ENCODE results near the gene USF2. TPM values are rescaled to one million over a fixed set of nuclear protein-coding genes. Genes with fewer than 3 reads are reported as not detected.

USF2 gene
- polyA plus RNA-seq, 1 of the 3 experiments (the other 2 are of a cell fraction), result 102 TPM

GRCh38 chr19:35276706-35277281 is 8.0 kb downstream of the USF2 start:
- CTCF ChIA-PET, result no interaction called here

GRCh38 chr19:35278578-35279284 is 10.0 kb downstream of the USF2 start:
- ChIA-PET POLR2A (no interaction called here), CTCF (interaction anchor here (1.1 to 4.3 kb wide), 2 partner anchors 9 to 216 kb away, joined by 3 to 38 read pairs; partner anchors contain the start of gene USF2)
- H2AFZ ChIP-seq (ENCODE audit: low read depth), result no peak overlapping the region
- TF ChIP-seq NFIC (IDR thresholded peaks at IDR 0.05; ENCODE audit: borderline replicate concordance), result no peak
- no peak for TF ChIP-seq MAX (IDR thresholded peaks at IDR 0.05; ENCODE audit: low read depth)
- TF ChIP-seq FOXM1 (IDR thresholded peaks at IDR 0.05; ENCODE audit: low read depth), result no peak
- no peak for TF ChIP-seq RAD21 (IDR thresholded peaks at IDR 0.05; ENCODE audit: low read length)
- TF ChIP-seq EP300 (IDR thresholded peaks at IDR 0.05; ENCODE audit: borderline replicate concordance in 1 of 2, low read depth in 1 of 2, low read length in 1 of 2), result no peak
- no peak for TF ChIP-seq CTCF (IDR thresholded peaks at IDR 0.05)
- no peak for TF ChIP-seq ZBTB33 (IDR thresholded peaks at IDR 0.05; ENCODE audit: borderline replicate concordance, low read depth)
- TF ChIP-seq NRF1 (IDR thresholded peaks at IDR 0.05; ENCODE audit: low read depth, low read length), result no peak
- TF ChIP-seq GATA2 (CRISPR knock-in tag; IDR thresholded peaks at IDR 0.05), result no peak
- no peak for TF ChIP-seq FOXJ3 (CRISPR knock-in tag; IDR thresholded peaks at IDR 0.05)
- no peak for TF ChIP-seq MEF2A (IDR thresholded peaks at IDR 0.05; ENCODE audit: borderline replicate concordance, low read depth)
- TF ChIP-seq PBX3 (IDR thresholded peaks at IDR 0.05), result no peak
- TF ChIP-seq USF2 (IDR thresholded peaks at IDR 0.05; ENCODE audit: borderline replicate concordance, low read depth, low read length), result no peak

More at GRCh38 chr19:35276706-35277281, 8.0 kb downstream of the USF2 start:
- H3K79me2 ChIP-seq (ENCODE audit: insufficient read depth), result no peaks in the 10 kb centered on the region
- H3K9me3 ChIP-seq, result no peaks in the 10 kb centered on the region
- 94% methylated on average over 28 of the region's 28 CpGs for WGBS (ENCODE audit: low lambda C conversion rate)
- H3K4me3 ChIP-seq (ENCODE audit: low read depth in 2 of 2, low read length in 1 of 2), result no peak overlapping the region
- peaks cover 3% of the 10 kb centered on the region; the same call in 1 of the 2 replicates for H3K27me3 ChIP-seq (ENCODE audit: insufficient read depth)
- no peak for TF ChIP-seq CTCF (IDR thresholded peaks at IDR 0.05)
- no peak overlapping the region for H3K9ac ChIP-seq
- no peak overlapping the region for H2AFZ ChIP-seq (ENCODE audit: low read depth)
- H3F3A ChIP-seq (replicated peaks; ENCODE audit: insufficient read depth), result no peaks in the 10 kb centered on the region
- no peak overlapping the region for H3K4me2 ChIP-seq
- H3K27ac ChIP-seq (ENCODE audit: low read depth in 2 of 2, low read length in 1 of 2), result no peak overlapping the region
- no peaks in the 10 kb centered on the region for H3K4me1 ChIP-seq (ENCODE audit: control insufficient read depth in 1 of 2, insufficient read depth in 2 of 2, low read depth in 1 of 2, low read length in 1 of 2)
- POLR2A ChIA-PET, result no interaction called here
- DNase-seq, result no peak
- H3K9me2 ChIP-seq, result no peaks in the 10 kb centered on the region
- no peaks in the 10 kb centered on the region for H4K20me1 ChIP-seq (ENCODE audit: insufficient read depth)
- peaks cover 12 to 23% of the 10 kb centered on the region in 2 experiments for H3K36me3 ChIP-seq (replicated peaks in 1 of 2; ENCODE audit: control insufficient read depth in 1 of 2, insufficient read depth in 2 of 2, low read length in 1 of 2)

More at GRCh38 chr19:35278578-35279284, 10.0 kb downstream of the USF2 start:
- peaks cover 22% of the 10 kb centered on the region for H3K27me3 ChIP-seq (ENCODE audit: insufficient read depth)
- no peaks in the 10 kb centered on the region for H3K79me2 ChIP-seq (ENCODE audit: insufficient read depth)
- H3K4me2 ChIP-seq, result no peak overlapping the region
- no peaks in the 10 kb centered on the region for H3K9me2 ChIP-seq
- no peaks in the 10 kb centered on the region for H4K20me1 ChIP-seq (ENCODE audit: insufficient read depth)
- H3K27ac ChIP-seq (ENCODE audit: low read depth in 2 of 2, low read length in 1 of 2), result no peak overlapping the region
- H3K4me3 ChIP-seq (ENCODE audit: low read depth in 2 of 2, low read length in 1 of 2), result no peak overlapping the region
- no peaks in the 10 kb centered on the region for H3F3A ChIP-seq (replicated peaks; ENCODE audit: insufficient read depth)
- DNase-seq, result no peak
- no peak overlapping the region for H3K9ac ChIP-seq
- no peaks in the 10 kb centered on the region for H3K4me1 ChIP-seq (ENCODE audit: control insufficient read depth in 1 of 2, insufficient read depth in 2 of 2, low read depth in 1 of 2, low read length in 1 of 2)
- H3K9me3 ChIP-seq, result no peaks in the 10 kb centered on the region
- 94% methylated on average over 35 of the region's 45 CpGs for WGBS (ENCODE audit: low lambda C conversion rate)
- peaks cover 9 to 19% of the 10 kb centered on the region in 2 experiments for H3K36me3 ChIP-seq (replicated peaks in 1 of 2; ENCODE audit: control insufficient read depth in 1 of 2, insufficient read depth in 2 of 2, low read length in 1 of 2)
